ENCODE results near the gene RNU7-1. TPM values are rescaled to one million over a fixed set of nuclear protein-coding genes. Genes with fewer than 3 reads are reported as not detected.
A peak's percentile ranks its signal among the peaks of the same experiment; 100 is the strongest.

RNU7-1 gene
- total and polyA plus RNA-seq, 10 of the 15 experiments (the other 5 are each of a cell fraction or from before 2014, with no cell fraction given) = not detected

DNA sequence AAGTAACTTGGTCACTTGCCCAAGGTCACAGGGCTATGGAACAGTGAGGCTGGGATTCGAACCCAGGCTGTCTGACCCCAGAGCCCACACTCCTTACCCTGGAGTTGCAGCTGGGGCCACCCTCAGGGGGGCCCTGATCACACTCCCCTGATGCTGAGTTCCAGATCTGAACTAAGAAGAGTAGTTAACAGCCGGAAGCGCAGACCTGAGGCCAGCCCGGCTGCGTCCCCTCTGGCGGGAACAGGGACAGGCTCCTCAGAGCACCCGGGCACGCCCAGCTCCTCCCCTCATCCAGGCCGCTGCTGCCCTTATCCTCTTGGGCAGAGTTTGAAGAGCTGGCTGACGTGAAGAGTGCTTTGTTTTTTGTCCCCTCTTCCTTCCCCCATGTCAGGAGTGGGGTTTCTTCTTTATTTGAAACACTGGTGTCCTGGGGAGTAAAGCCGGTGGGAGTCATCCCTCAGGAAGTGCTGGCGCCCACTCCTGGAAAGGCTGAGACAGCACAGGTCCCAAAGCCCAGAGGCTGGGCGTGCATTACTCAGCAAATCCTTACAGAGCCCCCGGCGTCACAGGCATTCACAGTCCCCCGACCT lies 18.2 kb downstream of the RNU7-1 start:
- SMC1A ChIA-PET (ENCODE audit: uncharacterized antibody, unreplicated experiment) = interaction anchor here (0.9 to 13.2 kb wide), 8 partner anchors 14 to 151 kb away, joined by 3 to 395 read pairs (median 4); partner anchors contain the start of genes C12orf57, CDCA3, PTPN6 and RNU7-1
- DNase-seq (ENCODE audit: low read depth, low spot score) (no peak), ATAC-seq (peak; percentile 28), FAIRE-seq (no peak)
- H2AFZ ChIP-seq (ENCODE audit: control insufficient read depth, low read depth, low read length) = peak overlapping the region; percentile 46
- RAD21 ChIA-PET (ENCODE audit: unreplicated experiment) = interaction anchor here (0.5 to 13.5 kb wide), 9 partner anchors 10 to 150 kb away, joined by 3 to 426 read pairs (median 4); partner anchors contain the start of genes C12orf57, PTPN6, RNU7-1 and SPSB2
- peak overlapping the region; percentile 99 for H3K27ac ChIP-seq (ENCODE audit: control insufficient read depth, insufficient read depth)
- peak overlapping the region; percentile 91 for H3K9ac ChIP-seq (ENCODE audit: control insufficient read depth, insufficient read depth, low read length)
- H3K4me1 ChIP-seq (ENCODE audit: control insufficient read depth, insufficient read depth, low read length) = peaks cover 65% of the 10 kb centered on the region
- CTCF ChIA-PET = interaction anchor here (0.8 to 13.2 kb wide), 11 partner anchors 14 to 152 kb away, joined by 3 to 645 read pairs (median 5); partner anchors contain the start of genes C12orf57, LPCAT3, PTPN6 and RNU7-1
- no peaks in the 10 kb centered on the region for H4K20me1 ChIP-seq (ENCODE audit: control insufficient read depth, insufficient read depth)
- intact Hi-C loops (cut with micrococcal nuclease; ENCODE audit: unreplicated experiment) (loop anchor here (1.0 to 5.0 kb wide), 2 partner anchors 8 to 151 kb away; no protein-coding TSS in a partner anchor), in situ Hi-C loops (cut with MboI) (loop anchor here (5.0 to 25.0 kb wide), 2 partner anchors 151 to 1676 kb away; no protein-coding TSS in a partner anchor)
- WGBS (ENCODE audit: insufficient coverage, insufficient replicate concordance, low lambda C conversion rate, missing lambda C conversion rate) = 0% methylated on average over 16 of the region's 16 CpGs
- H3K9me3 ChIP-seq (replicated peaks; ENCODE audit: control insufficient read depth, insufficient read depth, low read length) = no peaks in the 10 kb centered on the region
- BruUV-seq (replicated peaks) = no TSS peak
- H3K27me3 ChIP-seq (replicated peaks in 1 of 2; ENCODE audit: control insufficient read depth in 2 of 2, insufficient read depth in 2 of 2, low read length in 1 of 2) = no peaks in the 10 kb centered on the region
- peak overlapping the region; percentile 99; the same call in 1 of the 2 replicates for H3K4me2 ChIP-seq (ENCODE audit: control insufficient read depth, insufficient read depth)
- peak overlapping the region; percentile 37 for H3K4me3 ChIP-seq
- peaks cover 44% of the 10 kb centered on the region for H3K79me2 ChIP-seq (ENCODE audit: control insufficient read depth, insufficient read depth, low read length)
- H3K36me3 ChIP-seq (ENCODE audit: control insufficient read depth in 2 of 2, insufficient read depth in 2 of 2, low read length in 1 of 2) = peaks cover 20 to 34% of the 10 kb centered on the region in 2 experiments
- POLR2A ChIA-PET = interaction anchor here (0.5 to 13.5 kb wide), 4 partner anchors 17 to 35 kb away, joined by 4 to 524 read pairs (median 5); partner anchors contain the start of genes C12orf57, PTPN6 and RNU7-1
- 0 out of 2 replicates have a peak, but pooled peaks have one; percentile 16 for TF ChIP-seq BCL11A (IDR thresholded peaks at IDR 0.05; ENCODE audit: low read depth, low read length)
- TF ChIP-seq, protein P1, sequence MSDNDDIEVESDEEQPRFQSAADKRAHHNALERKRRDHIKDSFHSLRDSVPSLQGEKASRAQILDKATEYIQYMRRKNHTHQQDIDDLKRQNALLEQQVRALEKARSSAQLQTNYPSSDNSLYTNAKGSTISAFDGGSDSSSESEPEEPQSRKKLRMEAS (IDR thresholded peaks at IDR 0.05; ENCODE audit: low read depth, low read length) = no peak
- TF ChIP-seq, protein P2, sequence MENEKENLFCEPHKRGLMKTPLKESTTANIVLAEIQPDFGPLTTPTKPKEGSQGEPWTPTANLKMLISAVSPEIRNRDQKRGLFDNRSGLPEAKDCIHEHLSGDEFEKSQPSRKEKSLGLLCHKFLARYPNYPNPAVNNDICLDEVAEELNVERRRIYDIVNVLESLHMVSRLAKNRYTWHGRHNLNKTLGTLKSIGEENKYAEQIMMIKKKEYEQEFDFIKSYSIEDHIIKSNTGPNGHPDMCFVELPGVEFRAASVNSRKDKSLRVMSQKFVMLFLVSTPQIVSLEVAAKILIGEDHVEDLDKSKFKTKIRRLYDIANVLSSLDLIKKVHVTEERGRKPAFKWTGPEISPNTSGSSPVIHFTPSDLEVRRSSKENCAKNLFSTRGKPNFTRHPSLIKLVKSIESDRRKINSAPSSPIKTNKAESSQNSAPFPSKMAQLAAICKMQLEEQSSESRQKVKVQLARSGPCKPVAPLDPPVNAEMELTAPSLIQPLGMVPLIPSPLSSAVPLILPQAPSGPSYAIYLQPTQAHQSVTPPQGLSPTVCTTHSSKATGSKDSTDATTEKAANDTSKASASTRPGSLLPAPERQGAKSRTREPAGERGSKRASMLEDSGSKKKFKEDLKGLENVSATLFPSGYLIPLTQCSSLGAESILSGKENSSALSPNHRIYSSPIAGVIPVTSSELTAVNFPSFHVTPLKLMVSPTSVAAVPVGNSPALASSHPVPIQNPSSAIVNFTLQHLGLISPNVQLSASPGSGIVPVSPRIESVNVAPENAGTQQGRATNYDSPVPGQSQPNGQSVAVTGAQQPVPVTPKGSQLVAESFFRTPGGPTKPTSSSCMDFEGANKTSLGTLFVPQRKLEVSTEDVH (IDR thresholded peaks at IDR 0.05; ENCODE audit: low read depth, partially characterized antibody) = peak; percentile 34
- TF ChIP-seq, protein P3, sequence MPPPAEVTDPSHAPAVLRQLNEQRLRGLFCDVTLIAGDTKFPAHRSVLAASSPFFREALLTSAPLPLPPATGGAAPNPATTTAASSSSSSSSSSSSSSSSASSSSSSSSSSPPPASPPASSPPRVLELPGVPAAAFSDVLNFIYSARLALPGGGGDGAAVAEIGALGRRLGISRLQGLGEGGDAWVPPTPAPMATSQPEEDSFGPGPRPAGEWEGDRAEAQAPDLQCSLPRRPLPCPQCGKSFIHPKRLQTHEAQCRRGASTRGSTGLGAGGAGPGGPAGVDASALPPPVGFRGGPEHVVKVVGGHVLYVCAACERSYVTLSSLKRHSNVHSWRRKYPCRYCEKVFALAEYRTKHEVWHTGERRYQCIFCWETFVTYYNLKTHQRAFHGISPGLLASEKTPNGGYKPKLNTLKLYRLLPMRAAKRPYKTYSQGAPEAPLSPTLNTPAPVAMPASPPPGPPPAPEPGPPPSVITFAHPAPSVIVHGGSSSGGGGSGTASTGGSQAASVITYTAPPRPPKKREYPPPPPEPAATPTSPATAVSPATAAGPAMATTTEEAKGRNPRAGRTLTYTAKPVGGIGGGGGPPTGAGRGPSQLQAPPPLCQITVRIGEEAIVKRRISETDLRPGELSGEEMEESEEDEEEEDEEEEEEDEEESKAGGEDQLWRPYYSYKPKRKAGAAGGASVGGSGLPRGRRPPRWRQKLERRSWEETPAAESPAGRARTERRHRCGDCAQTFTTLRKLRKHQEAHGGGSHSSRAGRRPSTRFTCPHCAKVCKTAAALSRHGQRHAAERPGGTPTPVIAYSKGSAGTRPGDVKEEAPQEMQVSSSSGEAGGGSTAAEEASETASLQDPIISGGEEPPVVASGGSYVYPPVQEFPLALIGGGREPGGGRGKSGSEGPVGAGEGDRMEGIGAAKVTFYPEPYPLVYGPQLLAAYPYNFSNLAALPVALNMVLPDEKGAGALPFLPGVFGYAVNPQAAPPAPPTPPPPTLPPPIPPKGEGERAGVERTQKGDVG (CRISPR knock-in tag; IDR thresholded peaks at IDR 0.05) = no peak
- TF ChIP-seq MYC (IDR thresholded peaks at IDR 0.05; ENCODE audit: insufficient read depth, insufficient read length, insufficient replicate concordance, low read length, severe bottlenecking) = no peak
- no peak for TF ChIP-seq MTA3 (IDR thresholded peaks at IDR 0.05; ENCODE audit: borderline replicate concordance, low read length)
- TF ChIP-seq, protein P4, sequence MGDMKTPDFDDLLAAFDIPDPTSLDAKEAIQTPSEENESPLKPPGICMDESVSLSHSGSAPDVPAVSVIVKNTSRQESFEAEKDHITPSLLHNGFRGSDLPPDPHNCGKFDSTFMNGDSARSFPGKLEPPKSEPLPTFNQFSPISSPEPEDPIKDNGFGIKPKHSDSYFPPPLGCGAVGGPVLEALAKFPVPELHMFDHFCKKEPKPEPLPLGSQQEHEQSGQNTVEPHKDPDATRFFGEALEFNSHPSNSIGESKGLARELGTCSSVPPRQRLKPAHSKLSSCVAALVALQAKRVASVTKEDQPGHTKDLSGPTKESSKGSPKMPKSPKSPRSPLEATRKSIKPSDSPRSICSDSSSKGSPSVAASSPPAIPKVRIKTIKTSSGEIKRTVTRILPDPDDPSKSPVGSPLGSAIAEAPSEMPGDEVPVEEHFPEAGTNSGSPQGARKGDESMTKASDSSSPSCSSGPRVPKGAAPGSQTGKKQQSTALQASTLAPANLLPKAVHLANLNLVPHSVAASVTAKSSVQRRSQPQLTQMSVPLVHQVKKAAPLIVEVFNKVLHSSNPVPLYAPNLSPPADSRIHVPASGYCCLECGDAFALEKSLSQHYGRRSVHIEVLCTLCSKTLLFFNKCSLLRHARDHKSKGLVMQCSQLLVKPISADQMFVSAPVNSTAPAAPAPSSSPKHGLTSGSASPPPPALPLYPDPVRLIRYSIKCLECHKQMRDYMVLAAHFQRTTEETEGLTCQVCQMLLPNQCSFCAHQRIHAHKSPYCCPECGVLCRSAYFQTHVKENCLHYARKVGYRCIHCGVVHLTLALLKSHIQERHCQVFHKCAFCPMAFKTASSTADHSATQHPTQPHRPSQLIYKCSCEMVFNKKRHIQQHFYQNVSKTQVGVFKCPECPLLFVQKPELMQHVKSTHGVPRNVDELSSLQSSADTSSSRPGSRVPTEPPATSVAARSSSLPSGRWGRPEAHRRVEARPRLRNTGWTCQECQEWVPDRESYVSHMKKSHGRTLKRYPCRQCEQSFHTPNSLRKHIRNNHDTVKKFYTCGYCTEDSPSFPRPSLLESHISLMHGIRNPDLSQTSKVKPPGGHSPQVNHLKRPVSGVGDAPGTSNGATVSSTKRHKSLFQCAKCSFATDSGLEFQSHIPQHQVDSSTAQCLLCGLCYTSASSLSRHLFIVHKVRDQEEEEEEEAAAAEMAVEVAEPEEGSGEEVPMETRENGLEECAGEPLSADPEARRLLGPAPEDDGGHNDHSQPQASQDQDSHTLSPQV (IDR thresholded peaks at IDR 0.05) = no peak
- no peak for TF ChIP-seq SUZ12 (IDR thresholded peaks at IDR 0.05; ENCODE audit: unreplicated experiment)
- no peak for TF ChIP-seq SMC3 (IDR thresholded peaks at IDR 0.05; ENCODE audit: borderline replicate concordance, low read length)
- no peak for TF ChIP-seq HDGF (IDR thresholded peaks at IDR 0.05)

Data from GM12878 (cell line).